ENCODE measurements around the gene CCSER2.

- no peak for TF ChIP-seq POLR2A (IDR thresholded peaks at IDR 0.05; ENCODE audit: extremely low read depth, insufficient read length)
- no peak for TF ChIP-seq MAX (IDR thresholded peaks at IDR 0.05; ENCODE audit: low read depth, low read length)
- no peak for TF ChIP-seq CTCF (IDR thresholded peaks at IDR 0.05; ENCODE audit: low read depth, low read length)
- TF ChIP-seq MYC (IDR thresholded peaks at IDR 0.05; ENCODE audit: low read depth, low read length), result no peak
Observed at GRCh38 chr10:84552478-84552877, 224.1 kb downstream of the CCSER2 start.

All from NB4 (cell line).